KMS-11 (cell line): ENCODE data around the gene GCC1.
A peak's percentile ranks its signal among the peaks of the same experiment; 100 is the strongest.
"Not testable (repeated sequence)": the region's sequence is repeated elsewhere in the genome, so short reads cannot be mapped to it uniquely, and the experiment has no call there.

Experiments used
- H2AFZ ChIP-seq: fragments of 200-600 bp; sonication (generic); 2 replicates; pipeline ENCODE4 v1.6.1; 2016; ENCODE audit warnings: antibody characterized with exemption, mixed run types, low read depth
- H3K27ac ChIP-seq: fragments of 200-600 bp; sonication (generic); 2 replicates; pipeline ENCODE4 v1.6.1; 2016; ENCODE audit warnings: mild to moderate bottlenecking, mixed run types
- H3K27me3 ChIP-seq: fragments of 200-600 bp; sonication (generic); 2 replicates; pipeline ENCODE4 v1.6.1; 2017; ENCODE audit warnings: mild to moderate bottlenecking, low read depth, mixed run types, moderate library complexity; ENCODE audit not compliant: insufficient read depth
- H3K36me3 ChIP-seq: fragments of 200-600 bp; sonication (generic); 2 replicates; pipeline ENCODE4 v1.6.1; 2017; ENCODE audit warnings: mild to moderate bottlenecking, mixed run types; ENCODE audit not compliant: insufficient read depth
- H3K4me1 ChIP-seq: fragments of 200-600 bp; sonication (generic); 2 replicates; pipeline ENCODE4 v1.6.1; 2016; ENCODE audit warnings: mild to moderate bottlenecking, low read depth, mixed run types; ENCODE audit not compliant: poor library complexity, severe bottlenecking
- H3K4me2 ChIP-seq: fragments of 200-600 bp; sonication (generic); 2 replicates; pipeline ENCODE4 v1.7.0; 2016; ENCODE audit warnings: mild to moderate bottlenecking, mixed run types
- H3K4me3 ChIP-seq: fragments of 200-600 bp; sonication (generic); IDR thresholded peaks from 2 replicates; pipeline ENCODE4 v1.6.1; 2017; ENCODE audit warnings: low read depth, low read length, mixed read lengths; ENCODE audit not compliant: insufficient read depth
- H3K79me2 ChIP-seq: fragments of 200-600 bp; sonication (generic); 2 replicates; pipeline ENCODE4 v1.6.1; 2016; ENCODE audit warnings: low read depth, mixed run types; ENCODE audit not compliant: insufficient read depth
- H3K9ac ChIP-seq: fragments of 200-600 bp; sonication (generic); 2 replicates; pipeline ENCODE4 v1.6.1; 2016; ENCODE audit warnings: mild to moderate bottlenecking, mixed run types
- H4K20me1 ChIP-seq: fragments of 200-600 bp; sonication (generic); 2 replicates; pipeline ENCODE4 v1.6.1; 2016; ENCODE audit warnings: mild to moderate bottlenecking, mixed run types; ENCODE audit not compliant: insufficient read depth
- TF ChIP-seq, protein P1 (sequence below): fragments of 200-600 bp; sonication (generic); conservative IDR thresholded peaks from 2 replicates; pipeline ENCODE4 v1.6.1; 2017; ENCODE audit warnings: low read depth, mild to moderate bottlenecking, antibody characterized with exemption, low read length, moderate library complexity, mixed read lengths

GCC1 gene

DNA sequence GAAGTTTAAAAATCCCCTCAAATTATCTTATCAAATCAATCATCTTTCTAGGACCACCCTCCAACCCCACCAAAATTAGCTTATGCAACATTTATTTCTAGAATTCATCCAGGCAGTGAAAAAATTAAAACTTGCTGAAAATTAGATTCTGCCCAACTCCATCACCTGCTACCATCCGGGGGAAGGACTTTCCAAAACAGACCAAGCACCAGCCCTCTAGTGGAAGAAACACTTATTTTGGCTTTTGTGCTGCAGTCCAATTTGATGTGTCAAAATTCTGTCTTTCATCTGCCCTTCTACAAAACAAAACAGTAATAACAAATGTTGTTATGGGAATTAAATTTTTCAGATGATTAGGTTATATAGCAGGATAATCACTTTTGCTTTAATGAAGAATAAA, 35.1 kb downstream of the GCC1 start:
- Histone ChIP-seq H3K27me3 (no peaks in the 10 kb centered on the region), H3K36me3 (no peaks in the 10 kb centered on the region), H4K20me1 (no peaks in the 10 kb centered on the region), H3K79me2 (no peaks in the 10 kb centered on the region), H3K4me1 (no peaks in the 10 kb centered on the region), H3K4me3 (no peak overlapping the region), H3K9ac (no peak overlapping the region), H3K27ac (no peak overlapping the region), H3K4me2 (no peak overlapping the region), H2AFZ (no peak overlapping the region)
- TF ChIP-seq, protein P1, sequence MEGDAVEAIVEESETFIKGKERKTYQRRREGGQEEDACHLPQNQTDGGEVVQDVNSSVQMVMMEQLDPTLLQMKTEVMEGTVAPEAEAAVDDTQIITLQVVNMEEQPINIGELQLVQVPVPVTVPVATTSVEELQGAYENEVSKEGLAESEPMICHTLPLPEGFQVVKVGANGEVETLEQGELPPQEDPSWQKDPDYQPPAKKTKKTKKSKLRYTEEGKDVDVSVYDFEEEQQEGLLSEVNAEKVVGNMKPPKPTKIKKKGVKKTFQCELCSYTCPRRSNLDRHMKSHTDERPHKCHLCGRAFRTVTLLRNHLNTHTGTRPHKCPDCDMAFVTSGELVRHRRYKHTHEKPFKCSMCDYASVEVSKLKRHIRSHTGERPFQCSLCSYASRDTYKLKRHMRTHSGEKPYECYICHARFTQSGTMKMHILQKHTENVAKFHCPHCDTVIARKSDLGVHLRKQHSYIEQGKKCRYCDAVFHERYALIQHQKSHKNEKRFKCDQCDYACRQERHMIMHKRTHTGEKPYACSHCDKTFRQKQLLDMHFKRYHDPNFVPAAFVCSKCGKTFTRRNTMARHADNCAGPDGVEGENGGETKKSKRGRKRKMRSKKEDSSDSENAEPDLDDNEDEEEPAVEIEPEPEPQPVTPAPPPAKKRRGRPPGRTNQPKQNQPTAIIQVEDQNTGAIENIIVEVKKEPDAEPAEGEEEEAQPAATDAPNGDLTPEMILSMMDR, result peak; percentile 62

DNA sequence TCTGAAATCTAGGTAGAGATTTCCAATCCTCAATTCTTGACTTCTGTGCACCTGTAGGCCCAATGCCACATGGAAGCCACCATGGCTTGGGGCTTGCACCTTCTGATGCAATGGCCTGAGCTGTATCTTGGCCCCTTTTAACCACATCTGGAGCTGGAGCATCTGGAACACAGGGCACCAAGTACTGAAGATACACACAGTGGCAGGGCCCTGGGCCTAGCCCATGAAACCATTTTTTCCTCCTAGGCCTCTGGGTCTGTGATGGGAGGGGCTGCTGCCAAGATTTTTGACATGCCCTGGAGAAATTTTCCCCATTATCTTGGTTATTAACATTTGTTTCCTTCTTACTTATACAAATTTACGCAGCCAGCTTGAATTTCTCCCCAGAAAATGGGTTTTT, 39.1 kb downstream of the GCC1 start:
- Histone ChIP-seq H3K79me2 (no peaks in the 10 kb centered on the region), H2AFZ (no peak overlapping the region), H4K20me1 (no peaks in the 10 kb centered on the region), H3K4me2 (no peak overlapping the region), H3K27ac (no peak overlapping the region), H3K36me3 (no peaks in the 10 kb centered on the region), H3K4me3 (no peak overlapping the region), H3K9ac (no peak overlapping the region), H3K27me3 (no peaks in the 10 kb centered on the region), H3K4me1 (no peaks in the 10 kb centered on the region)
- TF ChIP-seq, protein P1, result no peak

DNA sequence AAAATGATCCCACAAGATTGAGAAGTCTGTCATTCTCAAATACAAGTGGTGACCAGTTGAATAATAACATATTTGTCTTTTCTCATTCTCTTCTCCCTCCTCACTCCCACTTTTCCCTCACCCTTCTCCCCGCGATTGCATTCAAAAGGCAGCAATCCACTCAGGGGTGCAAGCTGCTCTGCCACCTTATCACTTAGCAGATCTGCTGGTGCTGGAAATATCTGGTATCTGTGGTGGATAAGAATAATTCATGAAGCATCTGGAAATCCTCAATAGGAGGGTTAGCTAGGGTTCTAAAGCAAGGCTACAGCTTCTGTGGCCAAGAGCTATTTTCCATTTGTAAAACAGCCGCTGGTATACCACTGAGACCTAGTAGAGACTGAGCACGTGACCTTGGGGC, 43.8 kb downstream of the GCC1 start:
- H3K9ac ChIP-seq, result no peak overlapping the region
- H3K27me3 ChIP-seq, result no peaks in the 10 kb centered on the region
- no peak overlapping the region for H3K4me3 ChIP-seq
- TF ChIP-seq, protein P1, result no peak
- no peak overlapping the region for H3K27ac ChIP-seq
- H3K4me1 ChIP-seq, result no peaks in the 10 kb centered on the region
- H2AFZ ChIP-seq, result no peak overlapping the region
- no peaks in the 10 kb centered on the region for H4K20me1 ChIP-seq
- no peaks in the 10 kb centered on the region for H3K36me3 ChIP-seq
- H3K79me2 ChIP-seq, result no peaks in the 10 kb centered on the region
- no peak overlapping the region for H3K4me2 ChIP-seq

DNA sequence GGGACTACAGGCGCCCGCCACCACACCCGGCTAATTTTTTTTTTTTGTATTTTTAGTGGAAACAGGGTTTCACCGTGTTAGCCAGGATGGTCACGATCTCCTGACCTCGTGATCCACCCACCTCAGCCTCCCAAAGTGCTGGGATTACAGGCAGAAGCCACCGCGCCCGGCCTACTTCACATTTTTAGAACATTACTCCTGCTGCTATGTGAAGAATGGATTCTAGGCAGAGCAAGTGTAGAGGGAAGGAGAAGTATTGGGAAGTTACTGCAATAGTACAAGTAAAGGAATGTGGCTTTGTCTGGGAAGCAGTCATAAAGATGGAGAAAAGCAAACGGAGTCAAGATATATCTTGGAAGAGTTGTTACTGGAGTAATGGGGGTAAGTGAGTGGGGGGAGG, 44.9 kb downstream of the GCC1 start:
- H3K4me2 ChIP-seq, H3K9ac ChIP-seq, H3K36me3 ChIP-seq, H3K4me1 ChIP-seq, H3K27ac ChIP-seq, H3K4me3 ChIP-seq, H3K79me2 ChIP-seq, H4K20me1 ChIP-seq, H3K27me3 ChIP-seq, H2AFZ ChIP-seq: not testable (repeated sequence)

DNA sequence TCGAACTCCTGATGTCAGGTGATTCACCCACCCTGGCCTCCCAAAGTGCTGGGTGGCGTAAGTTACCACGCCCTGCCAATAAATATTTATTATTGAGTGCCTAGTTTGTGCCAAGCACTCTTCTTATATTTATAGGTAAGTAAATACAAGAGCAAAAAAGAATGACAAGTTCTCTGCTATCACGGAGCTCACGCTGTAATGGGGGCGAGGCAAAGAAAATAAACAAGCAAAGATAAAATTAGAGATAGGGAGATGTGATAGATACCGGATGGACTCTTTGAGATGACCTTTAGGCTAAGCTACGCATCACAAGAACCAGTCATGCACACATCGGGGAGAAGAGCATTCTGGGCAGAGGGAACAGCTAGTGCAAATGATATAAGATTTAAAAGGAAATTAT, 46.3 kb downstream of the GCC1 start:
- TF ChIP-seq, protein P1, result no peak
- Histone ChIP-seq H3K4me2 (no peak overlapping the region), H3K4me1 (no peaks in the 10 kb centered on the region), H3K79me2 (no peaks in the 10 kb centered on the region), H3K27me3 (no peaks in the 10 kb centered on the region), H3K9ac (no peak overlapping the region), H3K27ac (no peak overlapping the region), H3K36me3 (no peaks in the 10 kb centered on the region), H2AFZ (no peak overlapping the region), H4K20me1 (no peaks in the 10 kb centered on the region), H3K4me3 (no peak overlapping the region)
